HG03521 (cell line): ENCODE results near the gene ULK3.

Source experiments
- ATAC-seq: cut with Tn5 transposase; IDR thresholded peaks from one replicate; pipeline ENCODE4 v1.9.1; 2021; ENCODE audit warnings: mild to moderate bottlenecking, moderate library complexity; ENCODE audit not compliant: unreplicated experiment

ULK3 gene

GRCh38 chr15:74841891-74842373, 1.0 kb downstream of the ULK3 start:
- ATAC-seq: no peak

DNA sequence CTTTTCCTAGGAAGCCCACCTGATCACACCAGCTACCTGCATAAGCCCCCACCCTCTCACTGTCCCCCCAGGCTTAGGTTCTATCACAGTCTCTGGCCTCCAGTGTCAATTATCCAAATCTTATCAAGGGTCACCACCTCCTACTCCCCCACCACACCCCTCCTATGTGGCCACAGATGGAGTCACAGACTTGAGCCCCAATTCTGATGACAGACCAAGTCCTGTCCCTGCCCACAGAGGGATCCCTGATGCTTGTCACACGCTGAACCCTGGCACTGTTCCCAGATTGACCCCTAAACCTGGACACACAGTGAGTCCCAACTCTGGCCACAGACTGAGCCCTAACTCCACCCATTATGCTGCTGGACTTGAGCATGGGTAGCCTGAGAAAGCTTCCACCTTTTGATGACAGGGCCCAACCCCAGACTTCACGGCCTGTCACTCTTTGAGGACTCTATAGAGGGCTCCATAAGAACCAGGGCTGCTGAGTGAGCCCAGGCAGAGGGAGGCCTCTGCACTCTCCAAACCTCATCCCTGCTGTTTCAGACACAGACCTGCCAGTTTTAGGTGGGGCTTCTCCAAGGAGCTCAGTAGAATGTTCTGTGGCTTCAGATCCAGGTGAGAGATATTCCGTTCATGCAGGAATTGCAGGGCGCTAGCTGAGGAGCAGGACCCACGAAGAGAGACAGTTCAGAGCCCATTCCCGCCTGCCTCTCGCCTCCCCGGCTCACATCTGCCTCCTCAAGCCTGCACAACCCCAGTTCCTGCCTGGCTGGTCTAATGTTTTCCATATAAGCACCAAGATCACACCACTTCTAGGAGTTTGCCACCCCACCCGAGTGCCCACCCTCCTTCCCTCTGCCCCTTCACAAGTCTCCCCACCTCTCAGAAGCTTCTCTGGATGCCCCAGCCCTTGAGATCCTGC, 1.8 kb downstream of the ULK3 start:
- no peak for ATAC-seq

DNA sequence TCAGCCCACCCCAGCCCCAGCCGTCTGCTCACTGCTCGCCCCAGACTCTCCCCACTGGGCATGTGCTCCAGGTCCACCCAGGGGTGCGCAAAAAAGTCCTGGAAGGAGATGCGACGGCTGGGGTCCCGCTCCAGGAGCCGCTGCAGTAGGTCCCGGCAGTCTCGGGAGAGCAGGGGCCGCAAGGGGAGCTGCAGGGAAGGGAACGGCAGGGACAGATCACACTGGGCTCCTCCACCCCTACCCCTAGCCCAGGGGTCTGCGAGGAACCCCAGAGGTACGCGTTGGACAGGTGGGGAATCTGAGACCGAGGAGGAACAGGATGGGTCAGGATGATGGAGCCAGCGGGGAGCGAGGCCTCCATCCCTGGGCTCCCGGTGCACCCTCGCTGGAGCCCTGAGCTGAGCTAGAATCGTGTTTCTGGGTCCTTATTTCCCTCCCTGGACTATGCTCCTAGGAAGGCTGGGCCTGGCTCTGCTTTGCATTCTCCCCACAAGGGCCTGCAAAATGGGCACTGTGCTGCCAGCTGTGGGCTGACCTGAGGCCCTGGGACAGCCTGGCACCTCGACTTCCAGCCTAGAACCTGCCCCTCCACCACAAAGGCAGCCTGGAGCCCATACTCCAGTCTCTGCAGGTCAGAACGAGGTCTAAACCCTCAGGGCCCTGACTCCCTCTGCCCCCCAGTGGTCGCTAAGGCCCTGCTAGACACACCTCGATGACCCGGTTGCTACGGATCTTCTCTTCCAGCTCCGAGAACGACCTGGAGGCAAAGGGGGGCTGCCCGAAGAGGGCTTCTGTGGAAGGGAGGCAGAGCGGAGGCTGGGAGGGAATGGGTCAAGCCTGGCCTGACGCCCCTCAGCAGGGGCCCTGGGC, 3.2 kb downstream of the ULK3 start:
- no peak for ATAC-seq

GRCh38 chr15:74838746-74839525, 4.0 kb downstream of the ULK3 start:
- ATAC-seq: no peak

DNA sequence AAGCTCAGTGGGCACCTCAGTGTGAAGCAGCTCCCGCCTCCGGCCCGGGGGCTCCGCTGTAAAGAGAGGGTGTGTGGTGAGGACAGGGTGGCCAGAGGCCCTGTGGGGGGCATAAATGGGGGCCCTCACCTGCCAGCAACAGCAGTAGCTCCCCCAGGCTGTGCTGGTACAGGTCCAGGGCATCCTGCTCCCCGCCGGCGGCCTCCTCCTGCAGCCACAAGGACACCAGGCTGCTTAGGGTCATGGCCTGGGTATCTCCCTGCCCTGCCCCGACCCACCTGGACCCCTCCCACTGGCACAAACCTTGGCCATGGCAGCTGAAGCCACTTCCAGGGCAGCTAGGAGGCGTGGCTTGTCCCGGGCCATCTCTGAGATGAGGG, 4.8 kb downstream of the ULK3 start:
- no peak for ATAC-seq

DNA sequence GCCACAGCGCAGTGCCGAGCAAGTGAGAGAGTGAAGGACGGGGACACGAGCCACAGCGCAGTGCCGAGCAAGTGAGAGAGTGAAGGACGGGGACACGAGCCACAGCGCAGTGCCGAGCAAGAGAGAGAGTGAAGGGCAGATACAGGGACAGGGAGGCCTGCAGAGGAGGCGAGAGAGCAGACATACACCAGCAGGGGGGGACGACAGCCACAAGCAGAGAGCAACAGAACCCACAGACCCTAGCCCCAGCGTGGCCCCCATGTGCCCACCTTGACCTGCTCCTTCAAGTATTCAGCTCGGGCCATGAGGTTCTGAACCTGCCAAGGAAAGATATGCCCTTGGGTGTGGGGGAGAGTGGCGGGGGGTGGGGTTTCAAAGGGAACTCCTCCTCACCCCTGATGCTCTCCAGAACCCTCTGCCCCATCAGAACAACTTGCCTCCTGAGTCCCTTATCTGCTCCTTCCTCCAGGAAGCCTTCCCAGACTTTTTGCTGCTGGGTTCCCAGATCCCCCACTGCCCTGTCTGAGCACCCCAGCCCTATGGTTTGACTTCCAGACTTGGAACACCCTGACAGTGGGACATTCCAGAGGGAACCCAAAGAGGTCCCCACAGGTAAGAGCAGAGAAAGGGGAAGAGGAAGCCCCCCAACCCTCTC, 5.3 kb downstream of the ULK3 start:
- ATAC-seq: no peak

GRCh38 chr15:74836846-74837245, 6.1 kb downstream of the ULK3 start:
- no peak for ATAC-seq

DNA sequence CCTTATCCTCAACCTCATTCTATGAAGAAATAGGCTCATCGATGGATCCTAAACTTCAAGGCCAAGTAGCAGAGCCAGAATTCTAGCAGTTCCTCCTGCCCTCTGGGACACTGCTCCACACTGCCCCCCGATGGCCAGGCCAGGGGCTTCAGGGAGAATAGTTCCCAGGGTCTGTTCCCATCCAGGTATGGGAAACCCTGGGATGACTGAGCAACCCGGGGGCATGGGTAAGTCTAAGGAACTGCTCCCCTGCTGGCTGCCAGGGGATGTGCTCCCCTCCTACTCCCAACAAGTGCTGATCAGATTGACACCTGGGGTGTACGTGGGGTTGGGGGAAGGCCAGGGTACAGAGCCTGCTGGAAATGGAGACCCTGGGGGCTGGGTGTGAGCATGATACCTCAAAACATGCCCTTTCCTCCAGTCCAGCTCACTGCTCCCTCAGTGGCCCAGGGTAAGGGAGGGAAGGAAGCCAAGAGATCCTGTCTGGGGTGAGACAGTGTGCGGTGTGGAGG, 7.6 kb downstream of the ULK3 start:
- ATAC-seq: no peak

- no peak for ATAC-seq
Observed at GRCh38 chr15:74833376-74834107, 9.4 kb downstream of the ULK3 start.

GRCh38 chr15:74832826-74833225, 10.1 kb downstream of the ULK3 start:
- no peak for ATAC-seq

GRCh38 chr15:74831813-74832495, 11.0 kb downstream of the ULK3 start:
- ATAC-seq: no peak

GRCh38 chr15:74830868-74831267, 12.1 kb downstream of the ULK3 start:
- ATAC-seq: no peak

- ATAC-seq: no peak
Observed at GRCh38 chr15:74829991-74830390, 13.0 kb downstream of the ULK3 start.

DNA sequence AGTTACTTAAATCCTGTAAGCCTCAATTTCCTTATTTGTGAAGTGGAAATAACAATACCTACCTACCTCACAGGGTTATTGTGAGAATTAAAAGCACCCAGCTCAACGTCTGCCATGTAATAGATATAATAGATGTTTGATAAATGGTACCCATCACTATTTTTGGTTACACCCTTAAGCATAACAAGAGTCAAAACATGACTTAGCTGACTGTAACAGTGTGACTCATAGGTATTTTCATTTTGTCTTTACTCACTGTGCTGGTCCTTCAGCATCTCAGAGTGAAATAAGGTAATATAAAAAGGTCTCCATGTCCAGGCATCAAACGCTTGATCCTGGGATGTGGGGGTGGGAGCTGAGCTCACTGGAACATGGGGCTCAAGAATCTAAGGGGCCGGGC, 13.5 kb downstream of the ULK3 start:
- ATAC-seq: no peak

DNA sequence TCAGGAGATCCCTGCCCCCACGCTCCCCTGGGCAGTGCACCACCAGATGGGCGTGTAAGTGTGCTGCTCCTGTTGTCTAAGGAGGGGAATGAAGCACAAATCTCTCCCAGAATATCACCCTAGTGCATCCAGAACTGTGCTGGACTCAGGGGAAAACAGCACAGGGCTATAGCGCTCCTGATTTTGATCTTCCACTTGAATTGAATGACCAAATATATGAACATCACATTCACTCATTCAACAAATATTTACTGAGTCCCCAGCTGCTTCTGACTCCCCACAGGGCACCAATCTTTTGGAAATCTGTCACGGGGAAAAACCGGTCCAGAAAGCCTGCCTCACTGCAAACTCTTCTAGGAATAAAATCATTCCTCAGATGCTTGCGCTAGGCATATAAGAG, 14.1 kb downstream of the ULK3 start:
- no peak for ATAC-seq

DNA sequence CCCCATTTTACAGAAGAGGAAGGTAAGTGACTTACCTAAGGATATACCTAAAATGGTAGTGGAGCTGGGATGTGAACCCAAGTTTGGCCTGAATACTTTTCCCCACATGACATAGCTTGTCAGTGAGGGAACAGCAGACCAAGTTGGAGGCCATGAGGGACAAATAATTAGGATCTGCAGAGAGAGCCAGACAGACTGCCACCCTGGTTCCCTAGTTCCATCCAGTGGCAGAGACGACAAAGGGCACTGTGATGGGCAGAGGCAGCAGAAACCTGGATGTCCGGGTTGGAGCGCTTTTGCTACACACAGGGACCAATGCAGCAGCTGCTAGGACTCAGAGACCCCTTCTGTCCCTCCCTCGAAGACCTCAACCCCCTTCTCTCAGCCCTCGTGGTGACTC, 15.3 kb downstream of the ULK3 start:
- no peak for ATAC-seq

DNA sequence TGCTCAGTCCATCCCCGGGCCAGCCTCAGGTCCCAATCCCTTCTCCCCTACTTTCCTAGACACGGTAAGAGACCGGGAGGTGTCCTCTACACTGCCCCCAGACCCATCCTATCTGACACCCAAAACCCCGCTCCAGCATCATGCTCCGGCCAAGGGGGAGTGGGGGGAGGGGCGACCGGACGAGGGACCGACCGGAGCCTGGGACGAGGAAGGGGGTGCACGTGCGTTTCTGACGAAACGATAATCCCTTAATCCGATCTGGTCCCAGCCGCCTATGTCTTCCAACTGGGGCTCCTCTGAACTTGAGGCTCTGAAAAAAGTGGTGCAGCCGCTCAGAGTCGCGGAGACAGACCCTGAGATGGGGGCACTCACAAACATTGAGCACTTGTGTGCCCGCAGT, 16.0 kb downstream of the ULK3 start:
- ATAC-seq: no peak

DNA sequence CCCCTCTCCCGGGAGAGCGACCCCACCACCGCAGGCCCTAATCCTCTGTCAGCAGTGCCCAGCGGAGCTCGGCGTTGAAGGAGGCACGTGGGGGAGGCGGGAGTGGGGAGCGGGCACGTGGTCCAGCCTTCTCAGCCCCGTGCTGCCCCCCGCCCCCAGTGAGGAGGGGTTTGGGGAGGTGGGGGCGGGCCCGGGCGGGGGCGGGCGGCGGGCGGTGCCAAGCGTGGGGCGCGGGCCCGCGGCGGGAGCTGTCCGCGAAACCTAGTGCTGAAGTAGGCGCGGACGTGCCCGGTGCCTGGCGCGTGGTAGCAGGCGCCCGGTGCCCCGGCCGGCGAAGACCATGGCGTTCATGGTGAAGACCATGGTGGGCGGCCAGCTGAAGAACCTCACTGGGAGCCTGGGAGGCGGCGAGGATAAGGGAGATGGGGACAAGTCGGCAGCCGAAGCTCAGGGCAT, 16.6 kb downstream of the ULK3 start, which contains the start of gene CPLX3:
TSS of gene CPLX3 (plus strand) at position 264 of the 456 bp plus-strand sequence. CDS start at position 341, 77 bp downstream.
- ATAC-seq: no peak

- no peak for ATAC-seq
Observed at GRCh38 chr15:74825866-74826265, 17.1 kb downstream of the ULK3 start.
